NCI-H1048 (cell line): ENCODE data around the gene GNG4.
"Not testable (repeated sequence)": the region's sequence is repeated elsewhere in the genome, so short reads cannot be mapped to it uniquely, and the experiment has no call there.

Source experiments
- DNase-seq: peaks from one replicate; lab custom pipeline; 2025; lab: John Stamatoyannopoulos, UW

Gene GNG4

GRCh38 chr1:235650341-235651169 is 971 bp upstream of the GNG4 start:
- DNase-seq = no peak

DNA sequence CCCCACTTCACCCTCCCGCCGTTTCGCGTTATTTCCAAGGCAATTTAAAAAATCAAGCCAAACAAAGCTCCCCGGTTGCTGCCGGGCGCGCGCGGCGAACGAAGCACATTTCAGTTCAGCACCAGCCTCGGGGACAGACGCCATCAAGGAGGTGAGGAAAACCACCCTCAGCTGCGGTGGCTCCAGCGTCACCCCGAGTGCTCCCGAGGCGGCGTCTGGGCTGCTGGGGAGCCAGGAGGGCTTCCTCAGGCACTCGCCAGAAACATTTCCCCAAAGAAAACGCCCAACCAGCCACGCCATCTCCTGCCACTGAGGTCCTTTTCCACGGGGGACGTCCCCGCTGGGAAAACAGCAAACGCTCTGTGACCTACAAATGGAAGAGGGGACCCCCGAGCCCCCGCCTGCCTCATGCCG is 623 bp downstream of the GNG4 start:
- DNase-seq = peak; percentile 45

- no peak for DNase-seq
These were observed 1.1 kb downstream of the GNG4 start for GRCh38 chr1:235648407-235648907.

GRCh38 chr1:235647537-235647936 is 2.0 kb downstream of the GNG4 start:
- DNase-seq = not testable (repeated sequence)

GRCh38 chr1:235646463-235646862 is 3.1 kb downstream of the GNG4 start:
- no peak for DNase-seq

DNA sequence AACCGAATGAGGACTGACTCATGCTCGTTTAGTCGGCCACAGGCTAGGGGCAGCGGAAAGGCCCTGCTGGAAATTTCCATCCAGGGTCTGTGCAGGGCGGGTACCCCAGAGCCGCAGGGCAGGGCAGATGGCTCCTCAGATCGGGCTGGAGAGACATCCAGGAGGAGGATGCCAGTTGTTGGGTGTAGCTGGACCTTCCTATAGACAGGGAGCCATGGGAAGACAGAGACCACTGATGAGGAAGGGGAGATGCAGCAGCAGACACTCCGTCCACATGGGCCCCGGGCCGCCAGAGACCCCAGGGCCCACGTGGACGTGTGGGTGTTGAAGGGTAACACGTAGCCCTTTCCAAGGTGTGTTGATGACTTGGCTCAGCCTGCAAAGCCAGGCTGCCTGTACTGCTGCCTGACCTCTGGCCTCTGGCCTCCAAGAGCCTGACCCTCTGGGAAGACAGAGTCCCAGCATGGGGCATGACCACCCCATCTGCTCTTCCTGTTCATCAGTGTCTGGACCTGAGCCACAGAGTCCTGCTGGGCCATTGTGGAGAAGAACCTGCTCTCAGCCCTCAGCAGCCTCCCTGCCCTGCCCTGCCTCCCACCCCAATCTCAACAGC is 4.8 kb downstream of the GNG4 start:
- DNase-seq = no peak

DNA sequence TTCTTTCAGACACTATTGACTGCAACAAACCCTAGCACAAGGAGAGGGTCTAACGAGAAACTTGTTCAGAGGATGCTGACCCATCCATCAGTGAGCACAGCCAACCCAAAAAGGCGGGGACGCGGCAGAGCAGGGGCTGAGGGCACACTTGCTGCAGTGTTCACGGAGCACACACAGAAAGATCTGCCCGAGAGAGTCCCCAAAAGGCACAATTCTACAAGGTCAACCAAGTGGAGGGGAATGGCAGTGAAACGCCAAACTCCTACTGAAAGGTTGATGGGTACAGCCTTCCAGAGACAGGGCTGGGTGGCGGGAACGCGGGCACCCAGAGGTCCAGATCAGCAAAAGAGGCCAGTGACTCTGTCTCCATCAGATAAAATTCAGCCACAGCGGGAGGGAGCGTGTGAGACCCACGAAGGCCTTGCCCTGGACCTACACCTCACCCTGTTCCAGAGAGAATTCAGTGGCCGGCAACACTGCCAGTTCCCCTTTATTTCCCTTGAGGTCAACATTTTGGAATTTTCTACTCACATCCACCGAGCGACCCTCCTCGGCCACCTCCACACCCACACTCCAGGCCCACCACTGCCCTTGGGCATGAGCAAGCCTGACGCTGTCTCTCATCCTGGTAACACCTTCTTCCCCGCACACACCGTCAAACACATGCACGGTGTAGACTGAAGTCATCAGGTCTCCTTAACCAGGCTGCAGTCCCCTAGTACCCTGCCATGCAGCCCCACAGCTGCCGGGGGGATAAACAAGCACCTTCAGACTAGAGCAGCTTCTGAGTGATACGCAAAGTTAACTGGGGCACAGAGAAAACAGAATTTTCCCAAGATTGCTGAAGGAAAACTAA is 5.5 kb downstream of the GNG4 start:
- no peak for DNase-seq

GRCh38 chr1:235642943-235643371 is 6.6 kb downstream of the GNG4 start:
- DNase-seq = no peak

DNA sequence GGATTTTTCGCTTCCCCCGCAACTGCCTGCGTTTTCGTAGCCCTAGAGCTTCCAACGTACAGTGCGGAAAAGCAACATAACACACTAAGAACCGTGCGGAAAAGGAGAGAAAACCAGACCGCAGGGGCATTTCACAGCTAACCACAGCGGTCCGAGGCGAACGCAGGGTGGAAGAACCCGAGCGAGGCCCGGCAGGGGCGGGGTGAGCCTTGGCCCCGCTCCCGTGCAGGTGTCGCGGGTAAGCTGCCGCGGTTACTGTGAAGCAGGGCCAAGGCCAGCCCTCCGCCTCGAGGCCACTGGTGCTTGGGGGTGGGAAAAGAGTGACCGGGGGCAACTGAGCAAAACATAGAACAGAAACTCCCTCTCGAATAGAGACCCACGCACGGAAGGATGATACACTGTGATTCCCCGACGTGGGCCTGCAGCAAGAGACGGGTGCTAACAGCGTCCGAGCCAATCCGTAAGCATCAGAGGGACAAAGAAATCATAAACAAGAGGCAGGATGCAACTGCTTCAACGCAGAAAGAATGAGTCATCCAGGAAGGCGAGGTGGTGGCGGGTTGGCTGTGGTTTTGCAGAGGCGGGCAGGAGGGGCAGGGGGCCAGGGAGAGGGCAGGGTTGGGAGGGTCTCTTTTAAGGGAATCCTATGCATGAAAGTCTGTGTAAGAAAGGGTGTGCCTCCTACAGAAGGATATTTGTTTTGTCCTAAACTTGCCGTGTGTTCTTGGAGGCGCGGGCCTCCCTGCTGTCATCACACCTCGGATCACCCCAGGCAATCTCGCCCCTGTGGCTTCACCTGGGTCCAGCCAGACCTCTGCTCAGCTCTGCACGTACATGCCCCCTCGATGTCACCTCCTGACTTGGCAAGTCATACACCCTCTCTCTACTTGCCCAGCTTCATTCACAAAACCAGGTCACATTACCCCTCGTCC is 7.3 kb downstream of the GNG4 start:
- DNase-seq = no peak

DNA sequence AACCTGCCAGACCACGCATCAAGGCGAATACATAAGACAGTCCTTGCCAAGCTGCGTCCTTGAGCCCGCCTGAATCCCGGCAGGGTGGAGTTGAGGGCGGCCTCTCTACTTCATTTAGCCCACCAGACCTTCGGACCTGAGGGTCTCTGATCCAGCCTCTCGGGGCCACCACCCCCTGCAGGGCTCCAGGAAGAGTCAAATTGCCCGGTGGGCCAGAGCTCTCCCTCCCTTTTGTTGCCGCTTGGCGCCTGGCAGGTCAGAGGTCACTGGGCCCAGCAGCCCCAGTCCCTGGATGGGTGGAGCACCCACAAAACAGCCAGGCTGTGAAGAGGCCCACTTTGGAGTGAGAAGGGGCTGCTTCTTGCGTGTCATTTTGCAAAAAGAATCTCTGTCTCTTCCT is 9.0 kb downstream of the GNG4 start:
- DNase-seq = no peak

DNA sequence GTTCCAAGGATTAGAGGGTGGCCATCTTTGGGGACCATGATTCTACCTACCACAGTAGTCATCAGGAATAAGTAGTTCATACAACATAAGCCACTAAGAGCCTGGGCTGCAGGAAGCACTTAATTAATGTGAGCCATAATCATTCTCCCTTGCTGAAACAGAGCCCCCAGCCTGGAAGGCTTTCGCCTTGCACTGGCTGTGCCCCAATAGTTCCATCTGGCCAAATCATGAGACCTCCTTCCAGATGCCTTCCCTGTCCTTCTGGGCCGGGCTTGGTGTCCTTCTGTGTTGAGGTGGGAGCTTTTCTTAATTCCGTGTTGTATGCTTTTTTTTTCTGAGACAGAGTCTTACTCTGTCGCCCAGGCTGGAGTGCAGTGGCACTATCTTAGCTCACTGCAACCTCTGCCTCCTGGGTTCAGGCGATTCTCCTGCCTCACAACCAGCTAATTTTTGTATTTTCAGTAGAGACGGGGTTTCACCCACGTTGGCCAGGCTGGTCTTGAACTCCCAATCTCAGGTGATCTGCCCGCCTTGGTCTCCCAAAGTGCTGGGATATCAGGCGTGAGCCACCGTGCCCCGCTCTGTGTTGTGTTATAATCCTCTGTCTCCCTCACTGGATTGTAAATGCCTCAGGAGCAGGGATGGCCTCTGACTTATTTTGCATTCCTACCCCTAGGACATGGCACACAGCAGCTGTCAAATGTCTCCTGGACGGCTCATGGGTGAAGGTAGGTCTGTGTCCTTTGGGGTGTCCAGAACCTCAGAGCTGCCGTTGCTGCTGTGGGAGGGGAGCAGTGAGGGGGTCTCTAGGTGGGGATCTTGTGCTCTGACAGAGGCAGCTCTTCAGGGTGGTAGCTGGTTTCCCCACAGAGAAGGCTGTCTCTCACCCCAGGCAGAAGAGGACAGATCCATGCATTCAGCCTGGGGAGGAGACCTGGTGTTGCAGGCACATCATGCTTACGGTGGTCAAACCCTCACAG is 10.1 kb downstream of the GNG4 start:
- no peak for DNase-seq

DNA sequence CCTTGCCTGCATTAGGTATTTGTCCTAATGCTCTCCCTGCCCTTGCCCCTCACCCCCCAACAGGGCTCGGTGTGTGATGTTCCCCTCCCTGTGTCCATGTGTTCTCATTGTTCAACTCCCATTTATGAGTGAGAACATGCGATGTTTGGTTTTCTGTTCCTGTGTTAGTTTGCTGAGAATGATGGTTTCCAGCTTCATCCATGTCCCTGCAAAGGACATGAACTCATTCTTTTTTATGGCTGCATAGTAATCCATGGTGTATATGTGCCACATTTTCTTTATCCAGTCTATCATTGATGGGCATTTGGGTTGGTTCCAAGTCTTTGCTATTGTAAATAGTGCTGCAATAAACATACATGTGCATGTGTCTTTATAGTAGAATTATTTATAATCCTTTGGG is 11.0 kb downstream of the GNG4 start:
- not testable (repeated sequence) for DNase-seq

DNA sequence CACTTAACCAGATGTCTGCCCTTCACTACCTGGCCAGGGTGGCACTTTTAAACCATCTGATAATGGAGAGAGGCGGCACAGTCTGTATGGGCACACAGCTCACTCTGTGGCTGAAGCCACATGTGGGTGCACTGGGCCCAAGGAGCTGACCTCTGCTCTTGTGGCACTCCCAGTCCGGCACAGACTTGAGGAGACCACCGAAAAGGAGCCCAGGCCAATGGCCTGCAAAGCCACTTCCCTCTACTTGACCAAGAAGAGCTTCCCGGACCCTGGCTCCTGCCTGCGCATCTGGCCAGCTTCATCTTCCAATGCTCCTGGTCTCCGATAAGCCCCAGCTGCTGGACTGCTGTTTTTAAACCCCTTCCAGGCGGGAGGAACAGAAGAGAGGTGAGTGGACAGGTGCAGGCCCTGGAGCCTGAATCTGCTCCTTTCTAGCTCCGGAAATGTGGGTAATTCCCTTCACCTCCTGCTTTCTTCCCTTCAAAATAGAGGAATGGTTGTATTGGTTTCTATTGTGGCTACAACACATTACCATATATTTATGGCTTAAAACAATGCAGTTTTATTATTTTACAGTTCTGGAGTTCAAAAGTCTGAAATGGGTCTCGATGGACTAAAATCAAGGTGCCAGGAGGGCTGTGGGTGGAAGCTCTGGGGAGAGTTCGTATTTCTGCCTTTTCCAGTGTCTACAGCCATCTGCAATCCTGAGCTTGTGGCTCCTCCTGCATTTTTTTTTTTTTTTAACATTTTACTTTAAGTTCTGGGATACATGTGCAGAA is 11.6 kb downstream of the GNG4 start:
- no peak for DNase-seq

DNA sequence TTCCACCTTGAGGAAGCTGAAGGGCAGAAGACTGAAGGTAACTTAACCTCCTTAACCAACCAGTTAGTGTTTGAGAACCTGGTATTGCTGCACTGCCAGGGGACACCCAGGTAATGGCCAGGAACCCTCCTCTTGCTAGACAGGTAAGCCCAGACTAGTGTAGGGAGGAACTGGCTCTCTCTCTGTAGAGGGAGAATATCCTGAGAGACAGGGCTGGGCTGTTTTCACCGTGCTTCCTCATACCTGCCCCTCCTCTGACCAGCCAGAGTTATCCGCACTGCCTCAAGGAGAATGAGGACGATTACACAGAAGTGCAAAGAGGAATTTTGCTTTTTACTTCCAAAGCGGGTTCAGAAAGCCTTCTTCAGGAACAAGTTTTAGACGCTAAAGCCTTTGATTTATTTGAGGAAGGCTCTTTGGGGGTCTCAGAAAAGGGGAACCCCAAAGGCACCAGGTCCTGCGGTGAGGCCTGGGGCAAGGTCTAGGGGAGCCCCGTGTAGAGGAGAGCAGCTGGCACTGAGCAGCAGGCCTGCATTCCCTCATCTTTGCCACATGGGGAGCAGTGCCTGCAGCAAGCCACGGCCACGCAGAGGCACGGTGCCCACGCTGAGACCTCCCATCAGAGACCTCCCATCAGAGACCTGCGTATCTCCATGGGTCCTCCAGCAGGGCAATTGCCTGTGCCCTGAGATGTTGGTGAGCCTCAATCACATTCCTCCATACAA is 13.5 kb downstream of the GNG4 start:
- DNase-seq = no peak

GRCh38 chr1:235632506-235633401 is 16.8 kb downstream of the GNG4 start:
- no peak for DNase-seq

GRCh38 chr1:235631816-235632215 is 17.8 kb downstream of the GNG4 start:
- no peak for DNase-seq

DNA sequence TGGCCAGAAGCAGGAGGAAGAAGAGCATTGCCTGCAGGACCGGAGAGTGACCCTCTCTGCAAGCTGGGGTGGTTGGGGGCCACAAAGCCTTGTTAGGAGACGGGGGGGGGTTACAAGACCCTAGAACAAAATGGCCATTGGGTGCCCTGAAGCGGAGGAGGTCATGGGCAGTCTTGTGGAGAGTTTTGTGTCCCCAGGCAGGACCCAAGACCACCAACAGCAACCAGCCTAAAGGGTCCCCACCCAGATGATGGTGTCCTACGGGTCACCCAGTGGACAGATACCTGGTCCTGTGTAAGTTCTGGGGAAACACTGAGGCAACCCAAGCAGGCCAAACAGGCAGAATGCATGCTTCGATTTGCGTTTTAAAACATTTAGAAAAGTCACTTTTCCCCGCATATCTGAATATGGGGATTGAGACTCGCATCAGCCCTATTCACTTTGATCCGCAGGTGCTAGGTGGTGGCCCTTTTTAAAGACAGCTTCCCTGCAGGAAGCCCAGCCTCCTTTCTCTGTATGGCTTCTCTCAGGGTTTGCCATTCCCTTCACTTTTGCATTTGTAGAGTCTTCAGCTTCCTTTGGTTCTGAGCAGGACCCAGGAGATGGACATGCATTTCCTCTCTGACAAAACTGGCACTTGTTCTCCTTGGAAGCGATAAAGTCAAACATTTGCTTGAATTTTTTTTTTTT is 21.1 kb downstream of the GNG4 start:
- no peak for DNase-seq
